RWPE2 (cell line): ENCODE measurements around the gene CLN6.

Experiments used
- ATAC-seq: fragments of 200-7000 bp; cut with Tn5 transposase; 3 replicates; pipeline ENCODE4 v1.9.1; 2021; ENCODE audit warnings: low read depth
- DNase-seq: peaks from one replicate; pipeline ENCODE4 v3.0.0-alpha.2; 2020; ENCODE audit warnings: low spot score
- H3K27ac ChIP-seq: fragments of 450-650 bp; 2 replicates; pipeline ENCODE4 v1.5.1; 2017; ENCODE audit warnings: mild to moderate bottlenecking; ENCODE audit not compliant: poor library complexity, severe bottlenecking
- H3K27me3 ChIP-seq: fragments of 250-450 bp; sonication (Bioruptor Pico); 2 replicates; pipeline ENCODE4 v1.5.1; 2021; ENCODE audit warnings: mild to moderate bottlenecking, moderate library complexity; ENCODE audit not compliant: insufficient read depth, poor library complexity, severe bottlenecking
- H3K36me3 ChIP-seq: fragments of 250-450 bp; sonication (Bioruptor Pico); 2 replicates; pipeline ENCODE4 v1.5.1; 2020; ENCODE audit warnings: low read depth, mild to moderate bottlenecking, moderate library complexity
- H3K4me1 ChIP-seq: fragments of 250-450 bp; sonication (Bioruptor Pico); 2 replicates; pipeline ENCODE4 v1.5.1; 2021; ENCODE audit warnings: mild to moderate bottlenecking, moderate library complexity; ENCODE audit not compliant: insufficient read depth, poor library complexity, severe bottlenecking
- H3K4me3 ChIP-seq: fragments of 250-450 bp; sonication (Bioruptor Pico); 2 replicates; pipeline ENCODE4 v1.5.1; 2021; ENCODE audit warnings: mild to moderate bottlenecking, moderate library complexity; ENCODE audit not compliant: severe bottlenecking
- H3K9me3 ChIP-seq: fragments of 250-450 bp; sonication (Bioruptor Pico); 2 replicates; pipeline ENCODE4 v1.5.1; 2021; ENCODE audit warnings: mild to moderate bottlenecking, moderate library complexity; ENCODE audit not compliant: severe bottlenecking
- CTCF ChIP-seq: fragments of 450-650 bp; IDR thresholded peaks from one replicate; pipeline ENCODE4 v1.5.1; 2017; ENCODE audit warnings: mild to moderate bottlenecking, moderate library complexity; ENCODE audit not compliant: poor library complexity, severe bottlenecking

CLN6 gene

GRCh38 chr15:68201153-68201878 lies 28.2 kb downstream of the CLN6 start:
- Histone ChIP-seq H3K36me3 (no peaks in the 10 kb centered on the region), H3K4me1 (peaks cover 9% of the 10 kb centered on the region), H3K4me3 (no peak overlapping the region), H3K27me3 (no peaks in the 10 kb centered on the region), H3K9me3 (no peaks in the 10 kb centered on the region), H3K27ac (no peak overlapping the region)
- ATAC-seq: no peak
- DNase-seq: no peak
- no peak for TF ChIP-seq CTCF

- no peak for ATAC-seq
- H3K4me1 ChIP-seq: peaks cover 5% of the 10 kb centered on the region
- no peaks in the 10 kb centered on the region for H3K36me3 ChIP-seq
- H3K9me3 ChIP-seq: no peaks in the 10 kb centered on the region
- no peak for DNase-seq
- no peak for TF ChIP-seq CTCF
- no peak overlapping the region for H3K4me3 ChIP-seq
- H3K27ac ChIP-seq: no peak overlapping the region
- H3K27me3 ChIP-seq: no peaks in the 10 kb centered on the region
Measured at GRCh38 chr15:68200016-68200861, 29.3 kb downstream of the CLN6 start.

GRCh38 chr15:68199340-68199739 lies 30.2 kb downstream of the CLN6 start:
- Histone ChIP-seq H3K27ac (no peak overlapping the region), H3K4me3 (no peak overlapping the region), H3K36me3 (no peaks in the 10 kb centered on the region), H3K9me3 (no peaks in the 10 kb centered on the region), H3K27me3 (no peaks in the 10 kb centered on the region), H3K4me1 (no peaks in the 10 kb centered on the region)
- ATAC-seq (no peak), DNase-seq (no peak)
- no peak for TF ChIP-seq CTCF

- Histone ChIP-seq H3K9me3 (no peaks in the 10 kb centered on the region), H3K27me3 (no peaks in the 10 kb centered on the region), H3K4me3 (no peak overlapping the region), H3K4me1 (no peaks in the 10 kb centered on the region), H3K36me3 (peaks cover 9% of the 10 kb centered on the region), H3K27ac (no peak overlapping the region)
- ATAC-seq: no peak
- no peak for DNase-seq
- TF ChIP-seq CTCF: no peak
Measured at GRCh38 chr15:68197661-68198437, 31.7 kb downstream of the CLN6 start.
